GM18499 (cell line): ENCODE results near the gene RASSF3.
A peak's percentile ranks its signal among the peaks of the same experiment; 100 is the strongest.
"Not testable (repeated sequence)": the region's sequence is repeated elsewhere in the genome, so short reads cannot be mapped to it uniquely, and the experiment has no call there.

Experiments used
- ATAC-seq: cut with Tn5 transposase; IDR thresholded peaks from one replicate; pipeline ENCODE4 v1.9.1; 2021; ENCODE audit warnings: moderate number of reproducible peaks; ENCODE audit not compliant: insufficient read depth, unreplicated experiment

Gene RASSF3

DNA sequence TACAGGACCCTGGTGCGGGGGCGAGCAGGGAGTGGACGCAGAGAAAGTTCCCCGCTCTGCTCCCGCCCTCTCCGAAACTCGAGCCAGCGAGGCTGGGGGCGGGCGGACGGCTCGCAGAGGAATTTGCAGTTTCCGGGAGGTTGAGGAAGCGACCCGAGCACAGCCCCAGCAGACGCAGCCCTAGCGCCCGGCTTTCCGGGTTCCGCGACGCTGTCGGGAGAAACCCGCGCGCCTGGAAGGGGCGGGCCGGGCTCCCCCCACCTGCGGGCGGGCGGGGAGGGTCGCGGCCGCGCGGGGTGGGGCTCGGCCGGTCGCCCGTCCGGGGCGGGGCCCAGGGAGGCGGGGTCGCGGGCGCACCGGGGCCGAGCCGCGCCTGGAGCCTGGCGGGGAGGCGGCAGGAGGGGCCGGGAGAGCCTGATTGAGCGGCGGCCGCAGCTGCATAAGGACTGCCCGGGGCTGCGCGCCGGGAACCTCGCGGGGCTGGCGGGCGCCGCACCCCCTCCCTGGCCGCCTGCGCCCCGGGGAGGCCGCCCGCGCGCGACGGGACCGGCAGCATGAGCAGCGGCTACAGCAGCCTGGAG lies at the start of gene RASSF3:
Gene RASSF3, plus strand, starts transcription at position 417 of the 581 bp plus-strand sequence. Its CDS starts 138 bp downstream, at position 555.
- peak; percentile 29 for ATAC-seq

GRCh38 chr12:64561302-64562136 lies 48.8 kb upstream of the RASSF3 start:
- ATAC-seq, result no peak

DNA sequence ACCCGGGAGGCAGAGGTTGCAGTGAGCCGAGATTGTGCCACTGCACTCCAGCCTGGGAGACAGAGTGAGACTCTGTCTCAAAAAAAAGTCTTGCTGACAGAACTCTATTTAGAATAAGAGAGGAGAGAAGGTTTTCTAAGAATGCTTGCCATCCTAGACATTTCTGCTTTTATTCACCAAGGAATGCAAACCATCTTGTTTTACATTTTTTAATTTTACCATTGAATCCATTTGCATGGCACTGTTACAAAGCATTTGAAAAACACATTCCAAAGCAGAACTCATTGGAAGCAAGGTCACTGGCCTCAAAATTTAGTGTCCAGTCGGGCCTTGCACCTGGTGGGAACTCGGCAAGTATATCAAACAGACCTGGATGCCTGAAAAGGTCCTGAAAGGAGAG lies 44.2 kb upstream of the RASSF3 start:
- ATAC-seq, result no peak

DNA sequence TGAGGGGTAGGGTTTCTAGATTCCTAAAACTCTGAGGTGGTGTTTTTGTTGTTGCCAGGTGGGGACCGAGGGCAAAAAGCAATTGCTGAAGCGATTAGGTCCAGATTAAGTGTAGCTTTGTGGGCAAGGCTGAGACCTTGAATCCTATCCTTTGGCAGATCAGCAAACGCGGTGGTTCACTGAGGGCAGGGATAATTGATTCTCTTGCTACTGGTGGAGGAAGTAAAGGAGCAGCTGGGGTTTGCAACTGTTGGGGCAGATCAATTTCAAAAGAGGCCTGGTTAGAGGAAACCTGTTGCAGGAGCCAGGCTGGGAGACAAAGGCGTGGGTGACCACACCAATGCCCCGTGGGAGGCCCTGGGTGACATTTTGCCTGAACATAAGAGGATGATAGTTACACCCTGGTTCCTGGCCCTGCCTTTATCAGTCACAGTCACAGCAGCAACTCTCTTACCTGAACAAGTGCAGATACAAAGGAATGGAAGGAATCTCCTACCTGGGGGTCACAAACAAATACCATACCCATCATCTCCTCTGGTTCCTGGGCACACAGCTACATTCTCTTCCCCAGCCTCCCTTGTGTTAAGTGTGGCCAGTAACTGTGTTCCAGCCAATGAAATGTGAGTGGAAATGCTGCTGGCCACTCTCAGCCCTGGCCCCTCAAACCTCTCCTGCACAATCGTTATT lies 43.3 kb upstream of the RASSF3 start:
- ATAC-seq, result no peak

DNA sequence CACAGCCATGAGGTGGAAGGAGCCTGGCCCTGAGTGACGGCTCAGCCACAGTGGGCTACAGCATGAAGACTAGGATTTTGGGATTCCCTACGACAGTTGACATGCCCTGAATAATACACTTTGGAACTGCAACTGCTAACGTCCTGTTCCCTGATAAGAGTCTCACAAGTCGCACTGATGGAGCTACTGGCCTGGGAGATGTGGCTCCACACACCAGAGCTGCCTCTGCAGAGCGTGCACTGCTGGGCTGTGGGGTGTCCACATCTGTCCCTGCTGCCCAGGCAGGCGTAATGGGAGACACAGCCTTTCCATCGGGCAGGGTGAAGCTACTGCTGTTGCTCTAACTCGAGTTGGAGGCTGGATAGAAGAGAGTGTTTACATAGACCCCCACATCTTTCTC lies 42.7 kb upstream of the RASSF3 start:
- ATAC-seq, result no peak

DNA sequence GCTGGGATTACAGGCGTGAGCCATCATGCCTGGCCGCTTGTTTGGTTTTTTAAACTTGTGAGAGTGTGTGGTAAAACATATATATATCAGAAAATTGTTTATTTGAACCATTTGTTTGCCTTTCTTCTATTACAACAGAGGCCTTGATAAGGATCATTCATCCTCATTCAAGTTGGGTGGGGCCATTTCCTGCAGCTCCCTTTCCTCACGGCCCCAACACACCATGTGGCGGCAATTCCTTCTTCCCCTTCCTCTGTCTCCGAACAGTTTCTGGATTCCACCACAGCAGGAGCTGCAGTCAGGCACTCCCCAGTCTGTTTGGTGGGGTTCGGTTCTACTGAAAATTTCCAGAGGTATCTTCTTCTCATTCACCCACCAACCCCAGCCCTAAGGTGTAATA lies 42.0 kb upstream of the RASSF3 start:
- ATAC-seq, result no peak

- ATAC-seq, result no peak
Measured at GRCh38 chr12:64569923-64570691, 40.2 kb upstream of the RASSF3 start.

- no peak for ATAC-seq
Measured at GRCh38 chr12:64571411-64571810, 38.9 kb upstream of the RASSF3 start.

- ATAC-seq, result no peak
Measured at GRCh38 chr12:64572241-64572640, 38.1 kb upstream of the RASSF3 start.

GRCh38 chr12:64574837-64575236 lies 35.5 kb upstream of the RASSF3 start:
- ATAC-seq, result no peak

DNA sequence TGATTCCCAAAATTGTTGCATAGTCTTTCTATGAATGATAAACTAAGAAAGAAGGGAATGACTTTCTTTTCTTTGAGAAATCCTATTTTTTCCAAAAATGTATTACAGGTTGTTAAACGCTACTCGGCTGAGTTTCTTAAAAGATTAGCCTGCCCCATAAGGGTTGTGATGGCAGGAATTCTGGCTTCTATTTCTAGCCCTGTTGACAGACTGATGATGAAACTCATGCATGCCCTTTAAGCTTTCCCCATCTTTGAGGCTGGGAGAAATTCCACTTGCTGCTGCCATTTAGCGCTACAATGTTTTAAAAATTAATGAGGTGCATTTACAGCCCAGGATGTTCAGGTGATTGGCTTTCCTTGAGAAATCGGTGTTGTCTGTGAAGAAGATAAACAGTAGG lies 33.2 kb upstream of the RASSF3 start:
- no peak for ATAC-seq

DNA sequence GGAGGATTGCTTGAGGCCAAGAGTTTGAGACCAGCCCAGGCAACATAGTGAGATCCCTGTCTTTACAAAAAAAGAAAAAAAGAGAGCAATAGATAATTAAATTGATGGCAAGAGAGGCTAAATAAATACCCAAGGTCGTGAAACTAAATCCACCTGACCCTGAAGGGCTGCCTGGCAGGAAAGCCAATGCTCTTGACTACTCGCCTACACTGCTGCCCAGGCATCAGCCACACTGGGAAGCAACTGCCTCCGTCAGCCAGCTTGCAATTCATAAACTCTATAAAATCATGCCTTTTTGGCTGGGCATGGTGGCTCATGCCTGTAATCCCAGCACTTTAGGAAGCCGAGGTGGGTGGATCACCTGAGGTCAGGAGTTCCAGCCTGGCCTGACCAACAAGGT lies 31.7 kb upstream of the RASSF3 start:
- ATAC-seq, result no peak

- no peak for ATAC-seq
Measured at GRCh38 chr12:64580681-64581080, 29.6 kb upstream of the RASSF3 start.

- ATAC-seq, result no peak
Measured at GRCh38 chr12:64582114-64582513, 28.2 kb upstream of the RASSF3 start.

GRCh38 chr12:64582862-64583261 lies 27.4 kb upstream of the RASSF3 start:
- ATAC-seq, result no peak

DNA sequence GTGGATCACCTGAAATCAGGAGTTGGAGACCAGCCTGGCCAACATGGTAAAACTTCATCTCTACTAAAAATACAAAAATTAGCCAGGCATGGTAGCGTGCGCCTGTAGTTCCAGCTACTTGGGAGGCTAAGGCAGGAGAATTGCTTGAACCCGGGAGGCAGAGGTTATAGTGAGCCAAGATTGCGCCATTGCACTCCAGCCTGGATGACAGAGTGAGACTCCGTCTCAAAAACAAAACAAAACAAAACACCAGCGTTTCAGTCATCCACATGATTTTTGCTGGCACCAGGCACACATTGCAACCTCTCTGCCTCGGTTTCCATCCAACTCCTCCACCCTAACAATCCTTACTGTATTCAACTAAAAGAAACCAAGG lies 26.9 kb upstream of the RASSF3 start:
- not testable (repeated sequence) for ATAC-seq

GRCh38 chr12:64583771-64584421 lies 26.4 kb upstream of the RASSF3 start:
- ATAC-seq, result no peak

DNA sequence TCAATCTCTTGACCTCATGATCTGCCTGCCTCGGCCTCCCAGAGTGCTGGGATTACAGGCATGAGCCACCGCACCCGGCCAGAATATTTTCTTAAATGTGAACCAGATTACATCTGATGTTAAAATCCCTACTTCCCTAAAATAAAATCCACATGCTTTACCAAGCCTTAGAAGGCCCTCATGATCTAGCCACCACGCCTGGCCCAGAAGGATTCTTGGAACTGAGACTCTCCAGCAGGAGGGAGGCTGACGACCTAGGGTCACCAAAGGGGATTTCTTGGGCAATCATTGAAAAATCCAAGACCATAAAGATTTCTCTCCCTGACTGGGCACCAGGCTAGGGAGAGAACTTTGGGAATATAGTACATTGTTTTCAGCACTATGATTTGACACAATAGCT lies 25.2 kb upstream of the RASSF3 start:
- ATAC-seq, result no peak

GRCh38 chr12:64587447-64587846 lies 22.8 kb upstream of the RASSF3 start:
- no peak for ATAC-seq

DNA sequence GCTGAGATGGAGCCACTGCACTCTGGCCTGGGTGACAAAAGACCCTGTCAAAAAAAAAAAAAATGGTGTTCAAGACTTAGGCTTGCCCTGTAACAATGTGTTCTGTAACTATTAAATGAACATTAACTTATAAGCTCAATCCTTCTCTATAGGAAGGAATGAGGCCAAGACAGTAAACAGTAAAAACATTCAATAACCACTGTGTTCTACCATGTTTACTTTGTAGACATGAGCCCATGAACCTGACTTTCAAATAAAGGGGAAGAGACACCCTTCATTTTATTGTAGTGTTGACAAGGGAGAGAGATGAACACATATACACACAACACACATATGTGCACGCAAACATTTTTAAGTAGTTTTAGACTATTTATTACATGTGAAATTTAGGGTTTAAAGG lies 20.1 kb upstream of the RASSF3 start:
- ATAC-seq, result no peak
